H1 (cell line): ENCODE data around the gene TSPEAR. TPM values are rescaled to one million over a fixed set of nuclear protein-coding genes. Genes with fewer than 3 reads are reported as not detected.

ENCODE experiments used
- CTCF ChIA-PET: fragments of 300-600 bp; sonication (Branson Sonifier 250); formaldehyde crosslinking; loops from one replicate; lab custom pipeline; 2021; ENCODE audit not compliant: partially characterized antibody; lab: Charles Lee
- POLR2A ChIA-PET: fragments of 300-600 bp; sonication (Branson Sonifier 250); formaldehyde crosslinking; loops from one replicate; lab custom pipeline; 2021; ENCODE audit warnings: inconsistent platforms; ENCODE audit not compliant: partially characterized antibody; lab: Charles Lee
- DNase-seq, 2 experiments: peaks; one replicate each; pipeline versions ENCODE4 v3.0.0 to v3.0.0-alpha.2; 2010 to 2022; ENCODE audit warnings: low spot score in 2 of 2, low read depth in 1 of 2, mixed read lengths in 1 of 2
- FAIRE-seq: peaks from 2 replicates; lab custom pipeline; 2011; peaks lifted over from hg19 to GRCh38; lab: Jason Lieb, UNC
- H2AFZ ChIP-seq: 2 replicates; pipeline ENCODE4 v1.8.1; 2012; ENCODE audit warnings: low read length, inconsistent platforms
- H2AK5ac ChIP-seq: 2 replicates; pipeline ENCODE4 v1.6.1; 2013; ENCODE audit warnings: low read depth, low read length
- H2BK120ac ChIP-seq: replicated peaks from 2 replicates; pipeline ENCODE3; 2013; ENCODE audit warnings: low read depth, low read length, inconsistent platforms
- H2BK12ac ChIP-seq: 2 replicates; pipeline ENCODE4 v1.6.1; 2013; ENCODE audit warnings: low read depth, low read length
- H2BK15ac ChIP-seq: 2 replicates; pipeline ENCODE4 v1.6.1; 2013; ENCODE audit warnings: low read length
- H2BK20ac ChIP-seq: 2 replicates; pipeline ENCODE4 v1.6.1; 2013; ENCODE audit warnings: low read length
- H2BK5ac ChIP-seq: 2 replicates; pipeline ENCODE4 v1.6.1; 2013; ENCODE audit warnings: low read depth, low read length
- H3K14ac ChIP-seq: 2 replicates; pipeline ENCODE4 v1.6.1; 2013; ENCODE audit warnings: inconsistent platforms; ENCODE audit not compliant: insufficient read length
- H3K18ac ChIP-seq: 2 replicates; pipeline ENCODE4 v1.6.1; 2013; ENCODE audit warnings: low read length; ENCODE audit errors: extremely low read depth
- H3K23ac ChIP-seq: 2 replicates; pipeline ENCODE4 v1.6.1; 2013; ENCODE audit warnings: inconsistent platforms; ENCODE audit not compliant: insufficient read length
- H3K23me2 ChIP-seq: 2 replicates; pipeline ENCODE4 v1.6.1; 2013; ENCODE audit warnings: low read depth, low read length
- H3K27ac ChIP-seq: 2 replicates; pipeline ENCODE4 v1.6.1; 2011; ENCODE audit warnings: low read depth, low read length, inconsistent platforms
- H3K27me3 ChIP-seq, 4 experiments: replicated peaks in 1 of 4; 1 replicate in 1 of 4; 2 replicates in 3 of 4; pipeline versions ENCODE4 v1.6.1 to v1.8.1; 2011 to 2013; ENCODE audit warnings: low read length in 3 of 4, mild to moderate bottlenecking in 3 of 4, inconsistent platforms in 2 of 4, mixed read lengths in 2 of 4, moderate library complexity in 1 of 4; ENCODE audit not compliant: control insufficient read depth in 3 of 4, insufficient read depth in 3 of 4; ENCODE audit errors: extremely low read depth in 1 of 4
- H3K36me3 ChIP-seq, 4 experiments: 2 replicates each; pipeline versions ENCODE4 v1.6.1 to v1.8.1; 2011 to 2013; ENCODE audit warnings: mild to moderate bottlenecking in 4 of 4, low read length in 3 of 4, moderate library complexity in 2 of 4, control low read depth in 1 of 4, inconsistent platforms in 1 of 4; ENCODE audit not compliant: insufficient read depth in 4 of 4, control insufficient read depth in 2 of 4
- H3K4ac ChIP-seq: replicated peaks from 2 replicates; pipeline ENCODE3; 2013; ENCODE audit warnings: low read length, low read depth, mixed read lengths, inconsistent platforms; ENCODE audit not compliant: insufficient read length
- H3K4me1 ChIP-seq, 4 experiments: replicated peaks in 1 of 4; 1 replicate in 1 of 4; 2 replicates in 3 of 4; pipeline versions ENCODE4 v1.6.1 to v1.8.1; 2011 to 2013; ENCODE audit warnings: low read length in 3 of 4, inconsistent platforms in 2 of 4, mixed read lengths in 1 of 4; ENCODE audit not compliant: insufficient read depth in 4 of 4, control insufficient read depth in 3 of 4
- H3K4me2 ChIP-seq, 2 experiments: 2 replicates each; pipeline versions ENCODE4 v1.6.1 to v1.8.1; 2011 to 2013; ENCODE audit warnings: low read depth in 2 of 2, low read length in 2 of 2, control low read depth in 1 of 2, inconsistent platforms in 1 of 2, mild to moderate bottlenecking in 1 of 2; ENCODE audit not compliant: insufficient read depth in 1 of 2
- H3K4me3 ChIP-seq, 4 experiments: fragments of 200-600, 300-600 bp in 1 of 4; sonication (generic), shearing (Covaris generic), sonication (Bioruptor Twin) in 1 of 4; 2 replicates each; pipeline versions ENCODE4 v1.5.1 to v1.8.1; 2011 to 2016; ENCODE audit warnings: low read length in 4 of 4, low read depth in 3 of 4, control low read depth in 2 of 4, inconsistent platforms in 2 of 4, mild to moderate bottlenecking in 2 of 4, mixed read lengths in 1 of 4, moderate library complexity in 1 of 4; ENCODE audit not compliant: insufficient read depth in 2 of 4; ENCODE audit errors: extremely low read depth in 1 of 4
- H3K56ac ChIP-seq: replicated peaks from 2 replicates; pipeline ENCODE3; 2013; ENCODE audit warnings: low read depth, mild to moderate bottlenecking, mixed read lengths, low read length, inconsistent platforms; ENCODE audit not compliant: insufficient read length
- H3K79me1 ChIP-seq: 2 replicates; pipeline ENCODE4 v1.6.1; 2013; ENCODE audit warnings: low read depth, low read length, control low read depth
- H3K79me2 ChIP-seq, 2 experiments: 2 replicates each; pipeline versions ENCODE4 v1.6.1 to v1.8.1; 2012 to 2013; ENCODE audit warnings: low read length in 2 of 2, mild to moderate bottlenecking in 2 of 2, inconsistent platforms in 1 of 2; ENCODE audit not compliant: insufficient read depth in 2 of 2, control insufficient read depth in 1 of 2
- H3K9ac ChIP-seq, 4 experiments: replicated peaks in 1 of 4; 1 replicate in 1 of 4; 2 replicates in 3 of 4; pipeline versions ENCODE4 v1.6.1 to v1.8.1; 2011 to 2013; ENCODE audit warnings: low read depth in 3 of 4, low read length in 3 of 4, control low read depth in 2 of 4, mild to moderate bottlenecking in 2 of 4, moderate library complexity in 2 of 4, inconsistent platforms in 1 of 4; ENCODE audit errors: extremely low read depth in 1 of 4
- H3K9me3 ChIP-seq, 2 experiments: 2 replicates each; pipeline versions ENCODE4 v1.6.1 to v1.8.1; 2012 to 2013; ENCODE audit warnings: mild to moderate bottlenecking in 2 of 2, moderate library complexity in 2 of 2, control low read depth in 1 of 2, inconsistent platforms in 1 of 2, low read depth in 1 of 2, low read length in 1 of 2, mixed read lengths in 1 of 2; ENCODE audit not compliant: insufficient read depth in 2 of 2
- H4K20me1 ChIP-seq, 2 experiments: replicated peaks in 1 of 2; 2 replicates each; pipeline versions ENCODE3 to v1.8.1; 2011 to 2013; ENCODE audit warnings: inconsistent platforms in 2 of 2, low read length in 2 of 2, mild to moderate bottlenecking in 1 of 2; ENCODE audit not compliant: insufficient read depth in 2 of 2, control insufficient read depth in 1 of 2
- H4K5ac ChIP-seq: 2 replicates; pipeline ENCODE4 v1.6.1; 2013; ENCODE audit warnings: low read length, low read depth, mixed read lengths, inconsistent platforms; ENCODE audit not compliant: insufficient read length
- H4K8ac ChIP-seq: 2 replicates; pipeline ENCODE4 v1.8.0; 2013; ENCODE audit warnings: mild to moderate bottlenecking, moderate library complexity, low read length, inconsistent platforms; ENCODE audit not compliant: insufficient read depth; ENCODE audit errors: extremely low read depth
- H4K91ac ChIP-seq: replicated peaks from 2 replicates; pipeline ENCODE3; 2013; ENCODE audit warnings: low read length, mixed read lengths, inconsistent platforms; ENCODE audit not compliant: insufficient read length
- ATF2 ChIP-seq: IDR thresholded peaks from 2 replicates; pipeline ENCODE4 v1.6.1; 2012; ENCODE audit warnings: low read length, inconsistent platforms
- CEBPB ChIP-seq: IDR thresholded peaks from 2 replicates; pipeline ENCODE4 v1.6.1; 2012; ENCODE audit warnings: low read depth, low read length
- EP300 ChIP-seq, 2 experiments: IDR thresholded peaks; 1 replicate in 1 of 2; 2 replicates in 1 of 2; pipeline ENCODE4 v1.6.1; 2011 to 2012; ENCODE audit warnings: low read depth in 2 of 2, low read length in 2 of 2, mild to moderate bottlenecking in 2 of 2, borderline replicate concordance in 1 of 2, inconsistent platforms in 1 of 2, moderate library complexity in 1 of 2
- GTF2F1 ChIP-seq: IDR thresholded peaks from 2 replicates; pipeline ENCODE4 v1.6.1; 2012; ENCODE audit warnings: low read depth, low read length, improper control_type of control experiment, borderline replicate concordance
- HDAC6 ChIP-seq: IDR thresholded peaks from one replicate; pipeline ENCODE4 v1.7.1; 2012; ENCODE audit warnings: low read depth, mild to moderate bottlenecking, inconsistent platforms, low read length, moderate library complexity
- KDM5A ChIP-seq: fragments of 200-600 bp; IDR thresholded peaks from 2 replicates; pipeline ENCODE4 v1.7.1; 2012; ENCODE audit warnings: mild to moderate bottlenecking, low read length, inconsistent platforms, mixed read lengths
- RXRA ChIP-seq: IDR thresholded peaks from 2 replicates; pipeline ENCODE4 v1.6.1; 2011; ENCODE audit warnings: low read depth, mild to moderate bottlenecking, low read length, moderate library complexity; ENCODE audit not compliant: insufficient read depth
- SAP30 ChIP-seq: fragments of 300-600 bp; sonication (generic); IDR thresholded peaks from 2 replicates; pipeline ENCODE4 v1.7.1; 2012; ENCODE audit warnings: low read length, moderate library complexity, mild to moderate bottlenecking, inconsistent platforms; ENCODE audit not compliant: insufficient read depth, insufficient replicate concordance
- SRF ChIP-seq: IDR thresholded peaks from 2 replicates; pipeline ENCODE4 v1.6.1; 2011; ENCODE audit warnings: mild to moderate bottlenecking, low read depth, low read length, moderate library complexity
- TEAD4 ChIP-seq: IDR thresholded peaks from 2 replicates; pipeline ENCODE4 v1.6.1; 2012; ENCODE audit warnings: low read depth, low read length, inconsistent platforms, mixed read lengths
- WGBS, 2 experiments: shearing (Covaris generic) in 1 of 2; methylation state at CpG; one replicate each; pipeline versions ENCODE4 v1.1.6 to v1.1.7; 2013 to 2015; ENCODE audit warnings: low lambda C conversion rate in 2 of 2, mixed read lengths in 2 of 2, inconsistent platforms in 1 of 2, low coverage in 1 of 2, missing lambda C conversion rate in 1 of 2; ENCODE audit not compliant: insufficient replicate concordance in 2 of 2, insufficient coverage in 1 of 2, insufficient read length in 1 of 2; ENCODE audit errors: extremely low coverage in 1 of 2, missing lambda C conversion rate in 1 of 2; 5-methylcytosine and 5-hydroxymethylcytosine counted together
- polyA plus RNA-seq, 7 experiments: library from polyadenylated mRNA; depleted of rRNA in 3 of 7; stranded (reverse) in 5 of 7; unstranded in 2 of 7; fragments of >200 nt in 5 of 7; fragments of 200-250 nt in 2 of 7; gene quantifications; 1 replicate in 5 of 7; 2 replicates in 1 of 7; 4 replicates in 1 of 7; pipeline versions ENCODE4 v1.2.1 to v1.2.3, GENCODE V29; 2011 to 2013; ENCODE audit warnings: missing spikeins in 2 of 7, mixed read lengths in 2 of 7
- total RNA-seq: library from RNA; stranded (reverse); fragmentation: NEBNext Ultra II Directional; extraction: Animal tissue kit (Norgen Biotek cat#: 25700); gene quantifications from 2 replicates; pipeline ENCODE4 v1.2.1, GENCODE V29; 2021

TSPEAR gene
- total and polyA plus RNA-seq, 2 of the 8 experiments (the other 6 are each of a cell fraction or from before 2014, with no cell fraction given) = 0.58 to 0.89 TPM

DNA sequence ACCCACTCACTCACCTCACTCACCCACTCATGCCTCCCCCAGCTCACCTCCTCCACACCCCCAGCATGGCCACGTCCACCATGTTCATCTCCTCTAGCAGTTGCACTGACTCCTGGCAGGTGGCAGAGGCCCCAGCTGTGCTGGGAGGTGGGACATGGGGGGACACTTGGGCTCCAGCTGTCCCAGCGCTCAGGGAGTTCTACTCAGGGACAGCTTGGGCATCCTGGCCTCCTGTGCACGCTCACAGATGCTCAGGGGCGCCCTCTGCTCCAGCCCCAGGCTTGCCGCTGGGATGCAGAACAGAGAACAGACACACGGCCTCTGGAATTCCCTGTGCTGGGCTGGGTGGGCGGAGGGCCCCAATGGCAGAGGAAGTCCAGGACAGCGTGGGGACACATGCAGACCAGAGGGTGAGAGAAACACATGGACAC, 94.3 kb downstream of the TSPEAR start:
- Histone ChIP-seq H3K4me3 (no peak overlapping the region), H3K4ac (peak overlapping the region; percentile 28), H3K18ac (peak overlapping the region; percentile 32; the same call in 1 of the 2 replicates), H3K23me2 (no peaks in the 10 kb centered on the region), H3K4me2 (no peak overlapping the region), H2BK15ac (0 out of 2 replicates have a peak overlapping the region, but pooled peaks have one; percentile 46), H3K4me1 (peaks cover 0 to 6% (median 2%) of the 10 kb centered on the region in 4 experiments; a peak in 4 of 7 replicates), H3K23ac (no peak overlapping the region), H4K5ac (no peak overlapping the region), H3K56ac (no peak overlapping the region), H2AFZ (no peak overlapping the region), H3K14ac (no peak overlapping the region), H3K27me3 (no peaks in the 10 kb centered on the region), H3K9me3 (peaks cover 6 to 7% of the 10 kb centered on the region in 2 experiments; a peak in 2 of 4 replicates), H3K27ac (no peak overlapping the region), H4K20me1 (peaks cover 0 to 1% of the 10 kb centered on the region in 2 experiments), H2BK5ac (no peak overlapping the region; the same call in 1 of the 2 replicates), H3K79me1 (no peaks in the 10 kb centered on the region; the same call in 1 of the 2 replicates), H3K36me3 (no peaks in the 10 kb centered on the region), H2BK120ac (no peak overlapping the region), H4K91ac (peak overlapping the region; percentile 55), H2BK12ac (peak overlapping the region; percentile 84; the same call in 1 of the 2 replicates), H4K8ac (no peak overlapping the region), H2BK20ac (no peak overlapping the region; the same call in 1 of the 2 replicates), H2AK5ac (no peak overlapping the region), H3K9ac (no peak overlapping the region), H3K79me2 (no peaks in the 10 kb centered on the region)
- FAIRE-seq (no peak), DNase-seq (peak in 1 of 2 experiments; percentile 53)
- 69% methylated on average over 8 of the region's 8 CpGs; no CpG with 5 or more reads in 1 of the 2 experiments for WGBS, 2 experiments
- CTCF ChIA-PET = interaction anchor here (0.7 to 4.0 kb wide), 12 partner anchors 9 to 184 kb away, joined by 3 to 16 read pairs (median 4); partner anchors contain the start of genes KRTAP10-9 and UBE2G2
- POLR2A ChIA-PET = interaction anchor here (0.7 to 1.7 kb wide), 4 partner anchors 17 to 97 kb away, joined by 3 to 4 read pairs (median 3); no protein-coding TSS in a partner anchor
- no peak for TF ChIP-seq SRF
- no peak for TF ChIP-seq HDAC6
- no peak for TF ChIP-seq EP300 (IDR thresholded peaks at IDR 0.05; ENCODE audit: borderline replicate concordance in 1 of 2, low read depth in 2 of 2, low read length in 2 of 2)
- no peak for TF ChIP-seq RXRA
- no peak for TF ChIP-seq SAP30
- TF ChIP-seq TEAD4 = 0 out of 2 replicates have a peak, but pooled peaks have one; percentile 13
- no peak for TF ChIP-seq CEBPB
- TF ChIP-seq KDM5A = no peak
- TF ChIP-seq ATF2 = no peak
- TF ChIP-seq GTF2F1 = no peak
